GM12875 (cell line): ENCODE measurements around the gene NOP53.
"Not testable (repeated sequence)": the region's sequence is repeated elsewhere in the genome, so short reads cannot be mapped to it uniquely, and the experiment has no call there.

ENCODE experiments used
- H3K4me3 ChIP-seq: one replicate; pipeline ENCODE4 v1.5.1; 2011; ENCODE audit warnings: low read depth, low read length, control low read depth
- CTCF ChIP-seq: IDR thresholded peaks from 2 replicates; pipeline ENCODE4 v1.5.1; 2011; ENCODE audit warnings: low read depth, mild to moderate bottlenecking, control low read depth, inconsistent platforms, low read length, moderate library complexity, borderline replicate concordance; ENCODE audit not compliant: insufficient read depth

Gene NOP53

GRCh38 chr19:47786566-47786965 lies 41.2 kb downstream of the NOP53 start:
- TF ChIP-seq CTCF = no peak
- H3K4me3 ChIP-seq = no peak overlapping the region

- not testable (repeated sequence) for H3K4me3 ChIP-seq
These were observed 42.0 kb downstream of the NOP53 start for GRCh38 chr19:47787307-47787706.

GRCh38 chr19:47789811-47790210 lies 44.5 kb downstream of the NOP53 start:
- not testable (repeated sequence) for H3K4me3 ChIP-seq

- peak; percentile 89 for TF ChIP-seq CTCF
- no peak overlapping the region for H3K4me3 ChIP-seq
These were observed 45.1 kb downstream of the NOP53 start for GRCh38 chr19:47790398-47790814.

GRCh38 chr19:47792616-47793015 lies 47.3 kb downstream of the NOP53 start:
- H3K4me3 ChIP-seq = no peak overlapping the region

GRCh38 chr19:47794526-47794925 lies 49.2 kb downstream of the NOP53 start:
- no peak overlapping the region for H3K4me3 ChIP-seq
- TF ChIP-seq CTCF = no peak

More at GRCh38 chr19:47792616-47793015, 47.3 kb downstream of the NOP53 start:
- no peak for TF ChIP-seq CTCF

GRCh38 chr19:47796785-47797184 lies 51.4 kb downstream of the NOP53 start:
- H3K4me3 ChIP-seq = no peak overlapping the region
- no peak for TF ChIP-seq CTCF

GRCh38 chr19:47797996-47798903 lies 52.9 kb downstream of the NOP53 start:
- no peak for TF ChIP-seq CTCF
- H3K4me3 ChIP-seq = no peak overlapping the region
